Panc1 (cell line): ENCODE results near the gene FASTKD2. TPM values are rescaled to one million over a fixed set of nuclear protein-coding genes. Genes with fewer than 3 reads are reported as not detected.

Experiments
- ATAC-seq: fragments of 200-7000 bp; cut with Tn5 transposase; 2 replicates; pipeline ENCODE4 v1.9.1; 2020; ENCODE audit warnings: mild to moderate bottlenecking, moderate library complexity
- BruUV-seq: library from RNA; stranded (reverse); fragments of 400-500 nt; replicated peaks from 2 replicates; lab custom pipeline; 2021; lab: Mats Ljungman, UMichigan
- CTCF ChIA-PET: fragments of 300-600 bp; sonication (Branson Sonifier 250); formaldehyde crosslinking; loops from one replicate; lab custom pipeline; 2022; ENCODE audit warnings: antibody characterized with exemption; lab: Charles Lee
- POLR2A ChIA-PET: fragments of 300-600 bp; sonication (Branson Sonifier 250); formaldehyde crosslinking; loops from one replicate; lab custom pipeline; 2022; ENCODE audit warnings: antibody characterized with exemption; lab: Charles Lee
- DNase-seq: peaks from one replicate; pipeline ENCODE4 v3.0.0-alpha.2; 2010; ENCODE audit warnings: low read depth, low spot score
- H3K27ac ChIP-seq: 2 replicates; pipeline ENCODE4 v1.5.1; 2011; ENCODE audit warnings: mild to moderate bottlenecking, low read length, inconsistent platforms
- H3K27me3 ChIP-seq: fragments of 200-500 bp; sonication (Bioruptor generic); 2 replicates; pipeline ENCODE4 v1.6.0; 2014; ENCODE audit warnings: low read length, inconsistent platforms; ENCODE audit not compliant: control insufficient read depth, insufficient read depth
- H3K36me3 ChIP-seq: fragments of 200-500 bp; sonication (Bioruptor generic); 2 replicates; pipeline ENCODE4 v1.5.1; 2014; ENCODE audit warnings: inconsistent platforms, mild to moderate bottlenecking, low read length, moderate library complexity; ENCODE audit not compliant: control insufficient read depth, insufficient read depth
- H3K4me1 ChIP-seq: 2 replicates; pipeline ENCODE4 v1.5.1; 2011; ENCODE audit warnings: inconsistent platforms, mild to moderate bottlenecking, low read length, moderate library complexity; ENCODE audit not compliant: control insufficient read depth, insufficient read depth
- H3K4me3 ChIP-seq, 2 experiments: 2 replicates each; pipeline ENCODE4 v1.5.1; 2011 to 2012; ENCODE audit warnings: low read depth in 2 of 2, low read length in 2 of 2, mild to moderate bottlenecking in 2 of 2, inconsistent platforms in 1 of 2, moderate library complexity in 1 of 2
- H3K9me3 ChIP-seq: fragments of 200-500 bp; sonication (Bioruptor generic); 2 replicates; pipeline ENCODE4 v1.5.1; 2014; ENCODE audit warnings: low read depth, mild to moderate bottlenecking, inconsistent platforms, low read length, moderate library complexity; ENCODE audit not compliant: control insufficient read depth, insufficient read depth
- CTCF ChIP-seq: fragments of 450-650 bp; IDR thresholded peaks from 2 replicates; pipeline ENCODE4 v1.5.1; 2017; ENCODE audit warnings: mild to moderate bottlenecking
- POLR2AphosphoS5 ChIP-seq: IDR thresholded peaks from 2 replicates; pipeline ENCODE4 v1.6.1; 2012; ENCODE audit warnings: mild to moderate bottlenecking, low read depth, low read length, moderate library complexity
- SIN3A ChIP-seq: IDR thresholded peaks from 2 replicates; pipeline ENCODE4 v1.6.1; 2012; ENCODE audit warnings: low read depth, mild to moderate bottlenecking, low read length, moderate library complexity, borderline replicate concordance; ENCODE audit not compliant: insufficient read depth
- TCF7L2 ChIP-seq: IDR thresholded peaks from 2 replicates; pipeline ENCODE4 v1.6.1; 2011; ENCODE audit warnings: mild to moderate bottlenecking, low read depth, low read length, inconsistent platforms
- in situ Hi-C: cut with HindIII; loops from 2 replicates; pipeline ENCODE4 v1.10.0; 2016; ENCODE audit warnings: low sequenced_read_pairs, low pct_unique_long_range_greater_than_20kb
- intact Hi-C: fragments of 100-400 bp; cut with micrococcal nuclease; formaldehyde crosslinking; loops from one replicate; pipeline ENCODE4 v1.10.0; 2022; ENCODE audit not compliant: unreplicated experiment
- total RNA-seq: library from RNA; stranded (reverse); gene quantifications from one replicate; pipeline ENCODE4 v1.2.1, GENCODE V29; 2021; ENCODE audit not compliant: unreplicated experiment
- TF ChIP-seq, protein P1 (sequence below), 2 experiments: IDR thresholded peaks; 2 replicates each; pipeline ENCODE4 v1.6.1; 2011 to 2012; ENCODE audit warnings: low read depth in 2 of 2, control low read depth in 1 of 2, low read length in 1 of 2, mild to moderate bottlenecking in 1 of 2, moderate library complexity in 1 of 2; ENCODE audit not compliant: insufficient read depth in 1 of 2

FASTKD2 gene
- total RNA-seq, 1 experiment from 2014 or later = 20.5 TPM

- CTCF ChIA-PET = no interaction called here
- no peak within 1 kb of the TSS for H3K4me3 ChIP-seq
- intact Hi-C loops = no loop called here
- POLR2A ChIA-PET = no interaction called here
- in situ Hi-C loops = no loop called here
- no peak for DNase-seq
- H3K36me3 ChIP-seq = no peaks in the 10 kb centered on the region
- TF ChIP-seq, protein P1, sequence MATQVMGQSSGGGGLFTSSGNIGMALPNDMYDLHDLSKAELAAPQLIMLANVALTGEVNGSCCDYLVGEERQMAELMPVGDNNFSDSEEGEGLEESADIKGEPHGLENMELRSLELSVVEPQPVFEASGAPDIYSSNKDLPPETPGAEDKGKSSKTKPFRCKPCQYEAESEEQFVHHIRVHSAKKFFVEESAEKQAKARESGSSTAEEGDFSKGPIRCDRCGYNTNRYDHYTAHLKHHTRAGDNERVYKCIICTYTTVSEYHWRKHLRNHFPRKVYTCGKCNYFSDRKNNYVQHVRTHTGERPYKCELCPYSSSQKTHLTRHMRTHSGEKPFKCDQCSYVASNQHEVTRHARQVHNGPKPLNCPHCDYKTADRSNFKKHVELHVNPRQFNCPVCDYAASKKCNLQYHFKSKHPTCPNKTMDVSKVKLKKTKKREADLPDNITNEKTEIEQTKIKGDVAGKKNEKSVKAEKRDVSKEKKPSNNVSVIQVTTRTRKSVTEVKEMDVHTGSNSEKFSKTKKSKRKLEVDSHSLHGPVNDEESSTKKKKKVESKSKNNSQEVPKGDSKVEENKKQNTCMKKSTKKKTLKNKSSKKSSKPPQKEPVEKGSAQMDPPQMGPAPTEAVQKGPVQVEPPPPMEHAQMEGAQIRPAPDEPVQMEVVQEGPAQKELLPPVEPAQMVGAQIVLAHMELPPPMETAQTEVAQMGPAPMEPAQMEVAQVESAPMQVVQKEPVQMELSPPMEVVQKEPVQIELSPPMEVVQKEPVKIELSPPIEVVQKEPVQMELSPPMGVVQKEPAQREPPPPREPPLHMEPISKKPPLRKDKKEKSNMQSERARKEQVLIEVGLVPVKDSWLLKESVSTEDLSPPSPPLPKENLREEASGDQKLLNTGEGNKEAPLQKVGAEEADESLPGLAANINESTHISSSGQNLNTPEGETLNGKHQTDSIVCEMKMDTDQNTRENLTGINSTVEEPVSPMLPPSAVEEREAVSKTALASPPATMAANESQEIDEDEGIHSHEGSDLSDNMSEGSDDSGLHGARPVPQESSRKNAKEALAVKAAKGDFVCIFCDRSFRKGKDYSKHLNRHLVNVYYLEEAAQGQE (IDR thresholded peaks at IDR 0.05; ENCODE audit: insufficient read depth in 1 of 2, low read depth in 2 of 2, low read length in 1 of 2) = no peak
- TF ChIP-seq SIN3A (no peak), POLR2AphosphoS5 (no peak), CTCF (no peak), TCF7L2 (no peak)
- H3K9me3 ChIP-seq = no peaks in the 10 kb centered on the region
- no peak within 1 kb of the TSS for H3K27ac ChIP-seq
- no peak for ATAC-seq
- H3K27me3 ChIP-seq = no peaks in the 10 kb centered on the region
- no TSS peak for BruUV-seq
- no peaks in the 10 kb centered on the region; the same call in 1 of the 2 replicates for H3K4me1 ChIP-seq
These were observed 47.1 kb upstream of the FASTKD2 start, which contains the start of gene DYTN for GRCh38 chr2:206718296-206718695. TSS of gene DYTN (minus strand) at chr2:206718396. CDS start at chr2:206718279, 117 bp downstream.

DNA sequence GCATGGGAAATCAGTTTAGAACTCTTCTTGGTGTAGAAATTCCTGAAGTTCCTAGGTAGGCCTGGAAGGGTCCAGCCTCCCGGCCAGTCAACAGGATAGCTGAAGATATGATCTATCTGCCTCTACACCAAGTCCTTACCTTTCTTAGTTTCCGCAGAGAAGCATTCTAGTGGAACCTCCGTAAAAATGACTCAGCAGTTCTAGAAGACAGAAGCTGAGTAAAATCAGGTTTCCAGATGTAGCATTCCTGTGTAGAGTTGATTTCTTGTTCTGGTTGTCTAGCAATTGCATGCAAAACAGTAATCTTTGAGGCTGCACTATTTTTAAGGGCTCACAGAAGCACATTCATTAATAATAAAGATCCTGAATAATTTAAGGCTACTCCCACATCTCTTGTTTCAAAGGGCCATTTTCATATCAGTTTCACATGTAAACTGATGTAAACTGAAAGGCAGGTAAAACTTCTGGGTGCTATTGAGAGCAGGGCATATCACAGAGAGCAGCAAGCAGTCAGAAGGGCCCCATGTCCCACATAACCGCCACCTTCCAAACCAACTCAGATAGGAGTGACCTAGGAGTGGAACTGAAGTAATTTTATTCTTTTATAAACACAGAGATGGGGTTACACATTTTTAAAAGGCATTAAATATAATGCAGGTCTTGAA lies 44.0 kb upstream of the FASTKD2 start:
- ChIA-PET POLR2A (no interaction called here), CTCF (no interaction called here)
- Histone ChIP-seq H3K36me3 (no peaks in the 10 kb centered on the region), H3K4me3 (no peak overlapping the region), H3K4me1 (no peaks in the 10 kb centered on the region), H3K27ac (no peak overlapping the region), H3K27me3 (no peaks in the 10 kb centered on the region), H3K9me3 (no peaks in the 10 kb centered on the region)
- intact Hi-C loops = no loop called here
- BruUV-seq = no TSS peak
- in situ Hi-C loops = no loop called here
- no peak for TF ChIP-seq TCF7L2
- TF ChIP-seq, protein P1 (IDR thresholded peaks at IDR 0.05; ENCODE audit: insufficient read depth in 1 of 2, low read depth in 2 of 2, low read length in 1 of 2) = no peak
- no peak for TF ChIP-seq SIN3A
- no peak for TF ChIP-seq CTCF
- ATAC-seq (no peak), DNase-seq (no peak)
